MM.1S (cell line): ENCODE measurements around the gene MRTFA.

Experiments
- DNase-seq: peaks from one replicate; pipeline ENCODE4 v3.0.0-alpha.2; 2015
- H2AFZ ChIP-seq: fragments of 300-600 bp; sonication (generic); 2 replicates; pipeline ENCODE4 v1.6.0; 2016; ENCODE audit warnings: antibody characterized with exemption, low read length
- H3F3A ChIP-seq: fragments of 300-600 bp; sonication (generic); 2 replicates; pipeline ENCODE4 v1.6.1; 2016; ENCODE audit warnings: mild to moderate bottlenecking, antibody characterized with exemption, low read length, moderate library complexity, mixed read lengths; ENCODE audit not compliant: insufficient read depth
- H3K27ac ChIP-seq: fragments of 300-600 bp; sonication (generic); 2 replicates; pipeline ENCODE4 v1.5.1; 2016; ENCODE audit warnings: mild to moderate bottlenecking, low read length
- H3K27me3 ChIP-seq: fragments of 300-600 bp; sonication (generic); replicated peaks from 2 replicates; pipeline ENCODE4 v1.6.0; 2016; ENCODE audit warnings: low read length; ENCODE audit not compliant: insufficient read depth
- H3K36me3 ChIP-seq: fragments of 300-600 bp; sonication (generic); replicated peaks from 2 replicates; pipeline ENCODE4 v1.6.1; 2016; ENCODE audit warnings: mild to moderate bottlenecking, low read length, mixed read lengths; ENCODE audit not compliant: insufficient read depth
- H3K4me1 ChIP-seq: fragments of 300-600 bp; sonication (generic); 2 replicates; pipeline ENCODE4 v1.6.1; 2016; ENCODE audit warnings: low read length, mixed read lengths
- H3K4me2 ChIP-seq: fragments of 300-600 bp; sonication (generic); 2 replicates; pipeline ENCODE4 v1.6.0; 2016; ENCODE audit warnings: low read depth, low read length
- H3K4me3 ChIP-seq: fragments of 300-600 bp; sonication (generic); 2 replicates; pipeline ENCODE4 v1.5.1; 2016; ENCODE audit warnings: low read length, mixed read lengths
- H3K79me2 ChIP-seq: fragments of 300-600 bp; sonication (generic); 2 replicates; pipeline ENCODE4 v1.6.1; 2016; ENCODE audit warnings: mixed run types, low read length, mixed read lengths
- H3K9ac ChIP-seq: fragments of 300-600 bp; sonication (generic); 2 replicates; pipeline ENCODE4 v1.6.1; 2016; ENCODE audit warnings: low read length, mixed read lengths
- H3K9me2 ChIP-seq: fragments of 300-600 bp; sonication (generic); replicated peaks from 2 replicates; pipeline ENCODE4 v1.6.1; 2016; ENCODE audit warnings: mild to moderate bottlenecking, low read length, mixed read lengths; ENCODE audit not compliant: insufficient read depth
- H3K9me3 ChIP-seq: fragments of 300-600 bp; sonication (generic); replicated peaks from 2 replicates; pipeline ENCODE4 v1.6.1; 2016; ENCODE audit warnings: mild to moderate bottlenecking, low read length, mixed read lengths; ENCODE audit not compliant: insufficient read depth
- H4K20me1 ChIP-seq: fragments of 300-600 bp; sonication (generic); 2 replicates; pipeline ENCODE4 v1.6.1; 2016; ENCODE audit warnings: mild to moderate bottlenecking, low read length, moderate library complexity, mixed read lengths; ENCODE audit not compliant: insufficient read depth
- CTCF ChIP-seq: fragments of 300-600 bp; sonication (generic); IDR thresholded peaks from 2 replicates; pipeline ENCODE4 v1.5.1; 2016; ENCODE audit warnings: antibody characterized with exemption, low read length, mixed read lengths
- EZH2 ChIP-seq: fragments of 300-600 bp; sonication (generic); optimal IDR thresholded peaks from 2 replicates; pipeline ENCODE3; 2017; ENCODE audit warnings: low read depth, mild to moderate bottlenecking, antibody characterized with exemption, low read length, mixed read lengths
- EZH2phosphoT487 ChIP-seq: fragments of 300-600 bp; sonication (generic); IDR thresholded peaks from 2 replicates; pipeline ENCODE4 v1.6.1; 2018; ENCODE audit warnings: antibody characterized with exemption, low read length

MRTFA gene

GRCh38 chr22:40578171-40578570 lies 58.3 kb downstream of the MRTFA start:
- TF ChIP-seq EZH2 (no peak), CTCF (no peak)
- H3K4me1 ChIP-seq = no peaks in the 10 kb centered on the region
- no peak overlapping the region for H3K27ac ChIP-seq
- H3K79me2 ChIP-seq = peaks cover 14% of the 10 kb centered on the region; the same call in 1 of the 2 replicates
- no peaks in the 10 kb centered on the region for H3K9me2 ChIP-seq
- H3K9me3 ChIP-seq = no peaks in the 10 kb centered on the region
- no peaks in the 10 kb centered on the region for H4K20me1 ChIP-seq
- no peaks in the 10 kb centered on the region for H3K36me3 ChIP-seq
- no peaks in the 10 kb centered on the region for H3K27me3 ChIP-seq
- H2AFZ ChIP-seq = no peak overlapping the region
- DNase-seq = no peak
- H3K9ac ChIP-seq = no peak overlapping the region
- H3K4me3 ChIP-seq = no peak overlapping the region
- H3F3A ChIP-seq = no peaks in the 10 kb centered on the region
- no peak overlapping the region for H3K4me2 ChIP-seq

- no peak for DNase-seq
- no peaks in the 10 kb centered on the region for H3K27me3 ChIP-seq
- no peak overlapping the region for H2AFZ ChIP-seq
- TF ChIP-seq CTCF = no peak
- TF ChIP-seq EZH2 = no peak
- TF ChIP-seq EZH2phosphoT487 = no peak
- no peaks in the 10 kb centered on the region for H3F3A ChIP-seq
- H3K9ac ChIP-seq = no peak overlapping the region
- no peaks in the 10 kb centered on the region for H4K20me1 ChIP-seq
- no peaks in the 10 kb centered on the region for H3K4me1 ChIP-seq
- no peak overlapping the region for H3K4me2 ChIP-seq
- H3K9me2 ChIP-seq = no peaks in the 10 kb centered on the region
- H3K27ac ChIP-seq = no peak overlapping the region
- H3K9me3 ChIP-seq = no peaks in the 10 kb centered on the region
- H3K36me3 ChIP-seq = no peaks in the 10 kb centered on the region
- H3K79me2 ChIP-seq = peaks cover 11% of the 10 kb centered on the region; the same call in 1 of the 2 replicates
- H3K4me3 ChIP-seq = no peak overlapping the region
Measured at GRCh38 chr22:40572976-40573375, 63.5 kb downstream of the MRTFA start.

- Histone ChIP-seq H3K27me3 (no peaks in the 10 kb centered on the region), H3F3A (no peaks in the 10 kb centered on the region), H3K27ac (no peak overlapping the region), H3K9ac (no peak overlapping the region), H4K20me1 (no peaks in the 10 kb centered on the region), H3K9me3 (no peaks in the 10 kb centered on the region), H3K4me1 (no peaks in the 10 kb centered on the region), H3K4me2 (no peak overlapping the region), H2AFZ (no peak overlapping the region), H3K4me3 (no peak overlapping the region), H3K9me2 (no peaks in the 10 kb centered on the region), H3K79me2 (peaks cover 14% of the 10 kb centered on the region), H3K36me3 (no peaks in the 10 kb centered on the region)
- TF ChIP-seq EZH2 = no peak
- TF ChIP-seq EZH2phosphoT487 = no peak
- no peak for TF ChIP-seq CTCF
- DNase-seq = no peak
Measured at GRCh38 chr22:40571887-40572286, 64.6 kb downstream of the MRTFA start.
